Endometrium (tissue), 2 donors: Measurements from ENCODE around the gene ALX4.

Experiments used
- FAIRE-seq: peaks from 2 replicates; lab custom pipeline; 2012; peaks lifted over from hg19 to GRCh38; lab: Jason Lieb, UNC
- donor health status: control.
- donor health status: control.

ALX4 gene

GRCh38 chr11:44300844-44301563, 8.9 kb downstream of the ALX4 start:
- no peak for FAIRE-seq

GRCh38 chr11:44298862-44299261, 11.1 kb downstream of the ALX4 start:
- FAIRE-seq = no peak

GRCh38 chr11:44290208-44290607, 19.7 kb downstream of the ALX4 start:
- no peak for FAIRE-seq

- no peak for FAIRE-seq
These were observed 21.8 kb downstream of the ALX4 start for GRCh38 chr11:44288133-44288526.

GRCh38 chr11:44286911-44287310, 23.0 kb downstream of the ALX4 start:
- no peak for FAIRE-seq

GRCh38 chr11:44286268-44286880, 23.6 kb downstream of the ALX4 start:
- FAIRE-seq = no peak

GRCh38 chr11:44285756-44286155, 24.2 kb downstream of the ALX4 start:
- no peak for FAIRE-seq

- FAIRE-seq = no peak
These were observed 27.3 kb downstream of the ALX4 start for GRCh38 chr11:44282620-44283019.

- no peak for FAIRE-seq
These were observed 28.8 kb downstream of the ALX4 start for GRCh38 chr11:44281151-44281550.

- no peak for FAIRE-seq
These were observed 29.7 kb downstream of the ALX4 start for GRCh38 chr11:44280257-44280656.

- FAIRE-seq = no peak
These were observed 30.5 kb downstream of the ALX4 start for GRCh38 chr11:44279483-44279882.

- FAIRE-seq = no peak
These were observed 32.5 kb downstream of the ALX4 start for GRCh38 chr11:44277196-44278090.

- no peak for FAIRE-seq
These were observed 33.9 kb downstream of the ALX4 start for GRCh38 chr11:44275961-44276550.

- FAIRE-seq = no peak
These were observed 34.7 kb downstream of the ALX4 start for GRCh38 chr11:44275241-44275640.

- FAIRE-seq = no peak
These were observed 35.5 kb downstream of the ALX4 start for GRCh38 chr11:44274404-44274803.

- no peak for FAIRE-seq
These were observed 38.7 kb downstream of the ALX4 start for GRCh38 chr11:44271286-44271685.

GRCh38 chr11:44270403-44271273, 39.3 kb downstream of the ALX4 start:
- no peak for FAIRE-seq

- no peak for FAIRE-seq
These were observed 40.3 kb downstream of the ALX4 start for GRCh38 chr11:44269369-44270351.

- FAIRE-seq = no peak
These were observed 41.3 kb downstream of the ALX4 start for GRCh38 chr11:44268614-44269080.
